GM18526 (cell line): ENCODE data around the gene IGSF21.

Experiments
- POLR2A ChIP-seq: IDR thresholded peaks from 3 replicates; pipeline ENCODE4 v1.6.1; 2011; ENCODE audit not compliant: insufficient read length; ENCODE audit errors: extremely low read depth

Gene IGSF21

DNA sequence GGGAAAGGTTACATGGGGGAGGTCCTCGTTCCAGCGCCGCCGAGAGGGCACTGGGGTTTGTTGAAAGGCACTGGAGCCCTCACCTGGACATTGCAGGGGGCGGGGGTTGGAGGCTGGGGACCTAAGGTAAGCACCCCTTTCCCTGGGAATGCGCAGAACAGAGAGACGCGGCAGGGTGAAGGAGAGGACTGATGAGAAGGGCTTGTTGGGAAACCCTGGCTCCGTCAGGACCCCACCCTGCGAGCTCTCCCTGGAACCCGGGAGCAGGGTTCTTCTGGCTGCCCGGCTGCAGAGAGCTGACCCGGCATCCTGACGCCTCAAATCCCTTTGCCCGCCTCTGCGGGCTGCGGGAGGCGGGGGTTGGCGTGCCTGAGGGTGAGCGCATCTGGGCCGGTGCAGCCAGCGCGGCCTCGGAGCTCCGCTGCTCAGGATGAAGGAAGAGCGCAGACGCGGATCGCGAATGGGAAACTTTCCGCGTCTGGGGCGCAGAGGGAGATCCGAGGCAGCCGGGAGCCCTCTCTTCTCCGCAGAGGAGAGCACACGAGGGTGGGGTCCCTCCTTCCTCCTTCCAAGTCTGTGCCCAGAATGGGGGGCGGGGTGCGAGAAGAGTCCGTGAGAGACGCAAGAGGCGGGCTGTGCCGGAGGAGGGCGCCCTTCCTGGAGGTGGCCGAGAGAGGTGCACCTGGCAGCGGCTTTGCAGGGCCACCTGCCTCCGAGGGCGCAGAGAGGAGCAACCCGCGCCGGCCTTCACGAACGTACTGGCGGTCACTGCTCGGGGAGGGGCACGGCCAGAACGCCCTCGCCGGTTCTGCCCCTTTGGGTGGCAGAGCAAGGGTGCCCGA is 2.4 kb downstream of the IGSF21 start:
- no peak for TF ChIP-seq POLR2A

DNA sequence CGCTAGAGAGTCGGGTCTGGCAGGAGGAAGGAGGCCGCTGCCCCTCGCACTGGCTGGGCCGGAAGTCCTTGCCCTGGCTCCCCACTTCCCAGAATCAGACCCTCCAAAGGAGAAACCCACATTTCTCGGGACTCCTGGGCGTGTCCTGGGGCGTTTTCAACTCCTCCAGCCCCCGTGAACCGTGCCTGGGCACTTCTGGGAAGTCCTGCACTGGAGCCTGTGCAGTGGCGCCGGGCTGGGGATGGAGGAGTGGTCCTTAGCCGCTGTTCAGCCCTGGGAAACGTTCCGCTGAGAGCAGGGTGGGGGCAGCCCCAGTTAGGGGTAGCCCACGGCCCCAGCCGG is 3.0 kb downstream of the IGSF21 start:
- no peak for TF ChIP-seq POLR2A

DNA sequence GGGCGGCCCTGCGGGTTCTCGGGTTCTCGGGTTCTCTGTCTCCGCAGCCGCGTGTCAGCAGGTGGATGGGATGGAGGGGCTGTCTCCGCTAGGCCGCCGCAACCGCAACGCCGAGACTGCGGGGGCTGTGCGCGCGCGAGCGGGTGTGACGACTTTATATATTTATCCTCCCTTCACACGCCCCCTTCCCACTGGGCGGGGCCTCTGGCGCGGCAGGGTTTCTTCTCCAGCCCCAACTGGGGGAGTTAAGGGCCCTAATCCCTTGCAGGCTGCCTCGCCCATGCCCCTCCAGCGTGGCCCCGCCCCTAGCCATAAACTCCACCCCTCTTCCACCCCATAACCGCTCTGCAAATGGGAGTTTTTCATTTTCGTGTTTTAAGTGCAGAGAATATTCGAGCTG is 3.4 kb downstream of the IGSF21 start:
- TF ChIP-seq POLR2A = no peak

DNA sequence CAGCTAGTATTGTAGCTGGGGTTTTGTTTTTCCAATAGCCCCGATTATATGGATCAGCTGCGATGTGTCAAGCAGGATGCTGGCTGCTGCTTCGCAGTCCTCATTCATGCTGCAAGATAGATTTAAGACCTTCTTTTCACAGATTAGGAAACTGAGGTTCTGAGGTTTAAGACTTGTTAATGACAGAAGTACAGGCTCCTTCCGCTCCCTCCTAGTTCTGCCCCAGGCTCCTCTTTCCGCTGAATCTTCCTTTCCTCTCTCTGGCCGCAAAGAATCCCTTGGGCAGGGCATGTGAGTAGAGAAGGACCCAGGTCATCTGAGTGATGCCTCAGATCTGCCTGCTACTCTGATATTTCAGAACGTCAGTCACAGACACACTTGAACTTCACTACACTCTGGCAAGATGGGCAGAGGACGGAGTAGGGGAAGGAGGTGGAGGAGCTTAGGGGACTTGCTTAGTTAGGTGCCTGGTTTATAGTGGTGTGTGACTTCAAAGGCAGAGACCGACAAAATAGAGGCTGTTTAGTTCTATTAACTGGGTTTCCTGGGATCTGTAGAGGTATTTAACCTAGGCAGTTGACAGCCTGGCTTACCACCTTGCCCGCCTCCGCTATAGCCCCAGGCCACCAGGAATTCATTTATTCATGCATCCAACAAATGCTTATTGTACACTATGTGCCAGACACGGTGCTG is 4.2 kb downstream of the IGSF21 start:
- TF ChIP-seq POLR2A = no peak

DNA sequence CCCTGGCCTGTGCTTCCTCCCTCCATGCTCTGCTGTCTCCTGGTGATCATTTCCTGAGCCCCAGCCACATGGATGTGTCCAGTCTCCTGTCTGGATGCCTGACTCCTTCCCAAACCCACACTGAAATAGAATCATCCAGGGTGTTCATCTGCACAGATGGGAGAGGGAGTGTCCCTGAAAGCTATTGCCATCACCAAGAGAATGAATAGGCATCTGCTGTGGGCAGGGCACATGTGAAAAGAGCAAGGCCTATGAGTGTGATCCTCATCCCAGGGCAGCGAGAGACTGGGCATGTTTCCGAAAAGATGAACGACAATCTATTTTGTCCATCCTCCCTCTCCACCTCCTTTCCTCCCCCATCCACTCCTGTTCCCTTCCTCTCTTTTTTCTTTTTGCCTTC is 5.0 kb downstream of the IGSF21 start:
- no peak for TF ChIP-seq POLR2A

DNA sequence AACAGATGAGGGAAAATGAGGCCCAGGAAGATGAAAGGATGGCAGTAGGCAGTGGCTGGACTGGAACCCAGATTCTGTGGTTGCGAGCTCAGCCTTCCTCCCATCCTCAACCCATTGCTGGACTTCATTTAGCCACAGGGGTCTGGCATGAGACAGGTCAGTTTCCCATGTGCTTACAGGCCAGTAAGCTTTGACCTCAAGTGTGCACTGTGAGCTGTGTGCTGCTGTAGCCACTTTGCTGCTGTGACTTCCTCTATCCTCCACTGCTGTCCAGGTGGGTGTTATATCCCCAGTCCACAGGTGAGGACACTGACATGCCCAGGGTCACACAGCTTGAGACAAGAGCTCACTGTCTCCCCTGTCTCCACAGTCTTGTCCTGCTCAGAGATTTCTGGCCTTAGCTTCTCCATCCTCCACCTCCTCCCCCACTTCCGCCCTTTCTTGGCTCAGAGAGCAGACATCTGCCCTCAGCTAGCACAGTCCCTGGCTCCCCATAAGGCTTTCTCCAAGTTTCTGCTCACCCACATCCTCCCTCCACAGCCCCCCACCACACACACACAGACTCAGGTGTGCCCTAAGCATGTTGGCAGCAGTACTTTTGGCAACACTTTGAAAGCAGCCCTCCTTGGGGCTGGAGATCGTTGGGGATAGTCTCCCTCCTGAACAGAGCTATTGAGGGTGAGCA is 7.3 kb downstream of the IGSF21 start:
- no peak for TF ChIP-seq POLR2A

DNA sequence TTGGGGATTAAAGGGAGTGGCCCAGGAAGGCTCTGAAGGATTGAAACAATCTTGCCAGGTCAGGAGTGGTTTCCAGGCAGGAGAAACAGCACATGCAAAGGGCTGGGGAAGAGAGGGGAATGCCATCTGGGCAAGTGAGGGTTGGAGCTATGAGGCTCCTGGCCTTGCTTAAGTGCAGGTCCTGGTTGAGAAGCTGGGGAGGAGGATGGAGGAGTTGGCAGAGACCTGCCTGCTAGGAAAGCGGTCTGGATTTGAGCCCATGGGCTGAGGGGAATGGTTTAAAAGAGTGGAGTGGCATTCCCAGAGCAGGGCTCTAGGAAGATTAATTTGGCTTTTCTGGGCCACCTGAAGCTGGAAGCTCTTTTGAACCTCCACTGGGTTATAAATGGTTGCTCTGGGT is 9.2 kb downstream of the IGSF21 start:
- no peak for TF ChIP-seq POLR2A

DNA sequence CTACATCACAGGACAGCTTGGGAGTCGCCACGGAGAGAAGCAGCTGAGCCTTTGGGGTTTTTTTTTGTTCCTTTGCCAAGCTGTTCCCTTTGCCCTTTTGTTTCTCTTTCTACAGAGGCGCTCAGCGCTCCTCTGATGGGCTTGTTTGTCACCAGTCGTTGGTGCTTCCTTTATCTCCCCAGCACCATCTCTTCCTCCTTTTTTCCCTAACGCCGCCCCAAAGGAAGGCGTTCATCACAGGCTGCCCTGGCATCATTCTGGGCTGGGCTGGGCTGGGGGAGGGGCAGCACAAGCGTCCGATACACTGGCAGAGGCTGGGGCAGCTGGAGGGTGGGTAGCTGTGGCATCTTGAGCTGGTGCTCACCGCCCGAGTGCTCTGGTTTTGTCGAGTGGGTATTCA is 10.5 kb downstream of the IGSF21 start:
- no peak for TF ChIP-seq POLR2A

DNA sequence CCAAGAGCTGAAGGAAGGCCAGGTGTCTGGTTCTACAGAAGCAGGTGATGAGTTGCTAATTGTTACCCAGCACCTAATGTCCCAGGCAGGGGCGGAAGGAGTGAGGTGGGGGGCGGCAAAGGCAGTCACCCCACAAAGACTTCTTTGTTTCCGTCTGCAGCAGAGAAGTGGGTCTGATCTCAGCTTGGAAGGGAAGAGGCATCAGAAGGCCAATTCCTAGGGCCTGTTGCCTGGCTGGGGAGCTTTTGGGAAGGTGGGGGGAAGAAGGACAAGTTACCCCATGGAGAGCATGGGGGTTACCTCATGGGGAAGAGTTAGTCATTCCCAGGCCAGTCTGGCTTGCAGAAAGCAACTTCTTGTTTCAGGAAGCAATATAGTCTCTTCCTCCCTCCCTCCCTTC is 10.9 kb downstream of the IGSF21 start:
- TF ChIP-seq POLR2A = no peak

DNA sequence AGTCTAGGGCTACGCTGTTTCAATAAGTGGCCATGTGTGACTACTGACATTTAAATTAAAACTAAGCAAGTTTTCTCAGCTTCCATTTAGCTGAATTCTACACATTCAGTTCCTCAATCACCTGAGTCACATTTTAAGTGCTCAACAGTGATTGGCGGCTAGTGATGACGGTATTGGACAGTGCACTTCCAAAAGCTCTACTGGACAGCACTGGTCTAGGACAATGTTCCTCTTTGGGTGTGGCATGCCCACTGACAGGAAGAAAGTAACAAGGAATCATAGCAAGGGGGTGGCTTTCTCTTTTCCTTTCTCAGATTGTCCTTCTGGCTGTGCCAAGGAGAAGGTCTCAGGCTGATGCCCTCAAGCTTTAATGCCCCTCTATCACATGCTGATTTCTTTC is 11.7 kb downstream of the IGSF21 start:
- no peak for TF ChIP-seq POLR2A

DNA sequence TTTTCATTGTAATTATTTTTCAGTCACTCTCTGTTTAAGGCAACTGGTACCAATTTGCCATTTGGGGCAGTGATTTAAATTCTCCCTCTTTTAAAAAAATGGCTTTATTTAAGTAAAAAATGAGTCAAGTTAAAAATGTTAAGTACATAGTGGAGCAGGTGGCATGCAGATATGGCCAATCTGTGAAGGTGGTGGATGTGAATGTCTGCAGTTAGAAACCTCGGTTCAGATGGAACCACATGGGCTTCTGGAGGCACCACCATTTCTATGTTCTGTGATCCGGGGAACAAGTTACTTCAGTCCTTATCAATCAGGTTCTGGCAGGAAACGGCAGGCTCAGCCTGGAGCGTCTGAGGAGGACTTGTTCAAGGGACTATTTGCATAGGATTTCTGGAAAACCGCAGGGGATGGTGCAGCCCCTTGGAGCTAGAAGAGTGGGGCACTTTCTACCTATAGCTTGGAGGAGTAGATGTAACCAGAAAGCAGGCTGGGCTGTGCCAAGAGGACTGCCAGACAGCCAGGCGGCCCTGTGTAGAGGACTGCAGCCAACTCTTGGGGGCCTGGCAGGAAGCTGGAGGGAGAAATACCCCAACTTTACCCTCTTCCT is 12.3 kb downstream of the IGSF21 start:
- TF ChIP-seq POLR2A = no peak

DNA sequence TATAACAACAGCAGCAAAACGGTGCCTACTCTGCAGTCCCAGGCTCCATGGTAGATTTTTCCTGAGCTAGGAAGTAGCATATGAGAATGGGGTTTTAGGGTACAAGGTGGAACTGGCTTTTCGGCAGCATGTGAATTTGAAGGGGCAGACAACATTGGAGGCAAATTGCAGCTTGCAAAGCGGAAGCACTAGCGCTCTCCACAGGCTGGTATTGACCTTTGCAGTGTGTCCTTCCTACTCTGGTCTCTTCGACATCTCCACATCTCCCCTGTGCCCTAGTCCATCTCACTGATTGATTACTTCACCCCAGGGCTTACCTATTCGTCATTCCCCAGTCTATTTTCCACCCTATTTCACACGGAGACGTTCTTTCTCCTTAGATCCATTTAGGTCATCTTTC is 13.0 kb downstream of the IGSF21 start:
- no peak for TF ChIP-seq POLR2A

DNA sequence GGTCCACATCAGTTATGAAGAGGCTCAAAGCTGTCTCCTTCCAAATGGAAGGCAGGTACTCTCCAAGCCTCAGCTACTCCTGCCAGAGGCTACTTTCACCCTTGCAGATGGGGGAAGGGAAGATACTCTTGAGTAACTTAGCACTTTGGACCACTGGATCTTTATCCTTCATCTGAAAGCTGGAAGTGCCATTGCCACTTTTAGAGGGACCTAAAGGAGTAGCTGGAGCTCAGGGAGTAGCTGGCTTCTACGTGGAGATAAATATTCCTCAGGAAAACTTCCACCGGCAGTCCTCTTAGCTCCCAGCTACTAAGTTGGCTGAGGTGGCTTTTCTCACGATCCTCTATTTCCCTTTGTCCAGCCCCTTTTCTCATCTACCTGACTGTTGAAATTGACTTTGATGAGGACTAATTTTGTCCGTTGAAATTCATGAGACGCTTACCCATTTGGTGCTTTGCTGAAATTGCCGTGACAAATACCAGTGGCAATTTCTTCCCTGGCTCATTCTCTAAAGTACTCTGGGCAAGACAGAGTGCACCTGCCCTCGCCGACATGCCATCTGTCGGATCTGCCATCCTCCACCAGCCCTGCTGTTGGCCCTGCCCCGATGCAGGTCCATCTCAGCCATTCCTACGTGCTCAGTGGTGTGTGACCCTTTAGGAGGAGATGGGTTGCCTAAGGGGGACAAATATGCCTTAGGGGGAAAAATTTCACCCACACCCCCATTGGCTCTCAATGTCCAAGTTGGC is 13.6 kb downstream of the IGSF21 start:
- TF ChIP-seq POLR2A = no peak

DNA sequence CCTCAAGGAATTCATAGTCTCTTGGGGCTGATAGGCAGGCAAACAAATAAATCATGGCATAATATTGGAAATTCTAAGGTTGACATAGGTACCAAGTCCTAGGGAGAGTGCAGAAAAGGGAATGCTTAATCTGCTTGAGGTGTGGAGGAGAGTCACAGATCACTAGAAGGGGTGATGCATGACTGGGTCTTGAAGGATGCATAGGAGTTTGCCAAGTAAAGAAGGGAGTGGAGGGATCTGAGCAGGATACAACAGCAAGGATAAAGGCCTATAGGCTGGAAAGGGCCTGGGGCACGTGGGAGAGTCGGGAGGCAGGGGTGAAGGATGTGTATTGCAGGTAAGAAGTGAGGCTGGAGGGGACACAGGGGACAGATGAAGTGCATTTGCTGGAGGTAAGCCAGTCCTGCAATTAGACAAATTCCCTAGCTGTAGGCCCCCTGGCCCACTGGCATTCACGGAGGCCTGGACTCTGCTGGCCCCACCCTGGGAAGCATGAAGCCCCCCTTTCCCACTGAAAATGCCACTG is 15.9 kb downstream of the IGSF21 start:
- no peak for TF ChIP-seq POLR2A

DNA sequence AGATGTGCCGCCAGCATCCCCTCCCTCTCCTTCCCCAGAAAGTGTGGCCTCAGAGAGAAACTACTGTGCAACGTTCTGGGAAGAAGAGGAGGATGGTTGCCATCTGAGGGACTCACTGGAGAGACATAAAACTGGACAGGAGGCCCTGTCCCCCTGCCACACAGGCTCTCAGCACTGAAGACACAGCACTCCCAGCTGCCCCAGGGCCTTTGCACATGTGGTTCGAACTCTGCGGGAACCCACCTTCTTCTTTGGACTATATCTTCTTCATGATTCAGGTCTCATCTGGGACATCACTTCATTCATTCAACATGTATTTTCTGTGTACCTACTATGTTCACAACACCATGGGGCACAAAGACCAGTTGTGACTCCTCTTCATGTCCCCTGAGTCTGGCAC is 17.4 kb downstream of the IGSF21 start:
- no peak for TF ChIP-seq POLR2A
